Stimulated activated CD4-positive, alpha-beta T cell treated with anti-CD3 and anti-CD28 coated beads, TNF-alpha, amount 100 ng/mL, for 48 hours (primary cell): ENCODE measurements around the gene PIK3C3.
"Not testable (repeated sequence)": the region's sequence is repeated elsewhere in the genome, so short reads cannot be mapped to it uniquely, and the experiment has no call there.

Source experiments
- DNase-seq, 3 donors: peaks; one replicate each; pipeline ENCODE4 v3.0.0-alpha.2; 2020; ENCODE audit warnings: low read depth in 3 of 3

PIK3C3 gene

GRCh38 chr18:42024131-42024530 is 69.1 kb downstream of the PIK3C3 start:
- DNase-seq = no peak

- no peak for DNase-seq
Measured at GRCh38 chr18:42025491-42025890, 70.5 kb downstream of the PIK3C3 start.

GRCh38 chr18:42025974-42026625 is 71.1 kb downstream of the PIK3C3 start:
- no peak for DNase-seq

GRCh38 chr18:42028247-42028832 is 73.3 kb downstream of the PIK3C3 start:
- no peak for DNase-seq

GRCh38 chr18:42029092-42029491 is 74.1 kb downstream of the PIK3C3 start:
- no peak for DNase-seq

GRCh38 chr18:42030586-42031182 is 75.7 kb downstream of the PIK3C3 start:
- DNase-seq = no peak

- DNase-seq = no peak
Measured at GRCh38 chr18:42032447-42032846, 77.4 kb downstream of the PIK3C3 start.

GRCh38 chr18:42033137-42033810 is 78.2 kb downstream of the PIK3C3 start:
- no peak for DNase-seq

- DNase-seq = no peak
Measured at GRCh38 chr18:42038936-42039335, 83.9 kb downstream of the PIK3C3 start.

- DNase-seq = no peak
Measured at GRCh38 chr18:42039396-42039795, 84.4 kb downstream of the PIK3C3 start.

- no peak for DNase-seq
Measured at GRCh38 chr18:42041793-42042192, 86.8 kb downstream of the PIK3C3 start.

- no peak for DNase-seq
Measured at GRCh38 chr18:42045346-42045745, 90.3 kb downstream of the PIK3C3 start.

- no peak for DNase-seq
Measured at GRCh38 chr18:42047721-42048120, 92.7 kb downstream of the PIK3C3 start.

- no peak for DNase-seq
Measured at GRCh38 chr18:42048158-42048557, 93.1 kb downstream of the PIK3C3 start.

GRCh38 chr18:42049536-42049935 is 94.5 kb downstream of the PIK3C3 start:
- DNase-seq = not testable (repeated sequence)

GRCh38 chr18:42051411-42051810 is 96.4 kb downstream of the PIK3C3 start:
- no peak for DNase-seq

GRCh38 chr18:42052122-42052708 is 97.2 kb downstream of the PIK3C3 start:
- no peak for DNase-seq

- DNase-seq = peak in 2 of 3 donors; percentile 33 to 56
Measured at GRCh38 chr18:42053188-42053781, 98.3 kb downstream of the PIK3C3 start.

- DNase-seq = no peak
Measured at GRCh38 chr18:42064109-42064508, 109.1 kb downstream of the PIK3C3 start.

GRCh38 chr18:42067518-42067917 is 112.5 kb downstream of the PIK3C3 start:
- no peak for DNase-seq

- no peak for DNase-seq
Measured at GRCh38 chr18:42068030-42068429, 113.0 kb downstream of the PIK3C3 start.

GRCh38 chr18:42069036-42069435 is 114.0 kb downstream of the PIK3C3 start:
- DNase-seq = no peak
